22Rv1 (cell line): ENCODE results near the gene MIS12.

Experiments used
- H3K27ac ChIP-seq: fragments of 450-650 bp; 2 replicates; pipeline ENCODE4 v1.5.1; 2017
- CTCF ChIP-seq: fragments of 450-650 bp; IDR thresholded peaks from 2 replicates; pipeline ENCODE4 v1.5.1; 2017; ENCODE audit warnings: mild to moderate bottlenecking
- ZFX ChIP-seq: fragments of 450-650 bp; IDR thresholded peaks from 2 replicates; pipeline ENCODE4 v1.6.1; 2017; ENCODE audit warnings: antibody characterized with exemption, borderline replicate concordance

The MIS12 gene

GRCh38 chr17:5478992-5479391 is 7.4 kb upstream of the MIS12 start:
- no peak overlapping the region for H3K27ac ChIP-seq
- TF ChIP-seq ZFX (no peak), CTCF (no peak)

- TF ChIP-seq ZFX (no peak), CTCF (no peak)
Measured at GRCh38 chr17:5480962-5481361, 5.4 kb upstream of the MIS12 start.

GRCh38 chr17:5481451-5481850 is 4.9 kb upstream of the MIS12 start:
- H3K27ac ChIP-seq: no peak overlapping the region
- no peak for TF ChIP-seq ZFX
- no peak for TF ChIP-seq CTCF

More at GRCh38 chr17:5480962-5481361, 5.4 kb upstream of the MIS12 start:
- no peak overlapping the region for H3K27ac ChIP-seq

DNA sequence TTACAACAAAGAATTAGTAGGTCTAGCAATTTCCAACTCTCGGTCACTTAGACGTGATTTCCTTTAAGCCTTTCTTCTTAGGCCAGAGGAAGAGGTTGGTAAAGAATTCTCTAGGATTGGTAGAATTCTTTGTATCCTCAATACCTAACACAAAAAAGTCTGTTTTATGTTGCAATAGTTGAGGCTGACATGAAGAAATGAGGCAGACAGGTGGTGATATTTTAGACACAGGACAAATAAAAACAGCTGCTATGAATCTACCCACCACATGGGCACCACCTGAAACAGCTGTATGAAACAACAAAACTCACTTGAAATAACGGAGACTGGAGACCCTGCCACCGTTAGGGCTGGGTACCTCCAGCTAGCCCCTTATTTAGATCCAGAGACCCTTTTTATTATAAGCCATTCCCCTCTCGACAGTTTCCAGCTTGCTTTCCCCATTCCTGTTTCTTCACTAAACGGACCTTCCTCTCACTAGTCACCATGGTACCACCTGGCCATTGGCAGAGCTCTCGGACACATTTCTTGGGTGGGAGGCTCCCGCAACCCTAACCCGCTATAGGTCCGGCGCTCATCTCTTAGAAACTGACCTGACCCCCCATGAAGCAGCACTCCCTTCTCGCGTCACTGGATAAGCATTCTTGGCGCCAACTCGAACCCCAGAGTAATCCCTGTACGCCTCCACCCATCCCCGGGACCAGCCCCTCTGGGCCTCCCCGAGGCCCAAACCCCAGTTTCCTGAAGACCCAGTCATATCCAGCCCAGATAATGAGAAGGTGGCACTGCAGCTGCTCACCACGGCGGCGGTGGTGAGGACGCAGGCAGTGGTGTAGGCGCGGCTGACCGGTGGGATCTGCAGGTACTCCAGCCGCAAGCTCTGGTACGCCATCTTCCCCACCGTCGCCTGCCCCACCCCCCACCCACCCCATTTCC is 828 bp upstream of the MIS12 start, which contains the start of gene DERL2:
Gene DERL2, minus strand, starts transcription at position 909 of the 936 bp plus-strand sequence. Its CDS starts 17 bp downstream, at position 892.
- peak within 1 kb of the TSS; percentile 98 for H3K27ac ChIP-seq
- TF ChIP-seq ZFX (no peak), CTCF (no peak)

DNA sequence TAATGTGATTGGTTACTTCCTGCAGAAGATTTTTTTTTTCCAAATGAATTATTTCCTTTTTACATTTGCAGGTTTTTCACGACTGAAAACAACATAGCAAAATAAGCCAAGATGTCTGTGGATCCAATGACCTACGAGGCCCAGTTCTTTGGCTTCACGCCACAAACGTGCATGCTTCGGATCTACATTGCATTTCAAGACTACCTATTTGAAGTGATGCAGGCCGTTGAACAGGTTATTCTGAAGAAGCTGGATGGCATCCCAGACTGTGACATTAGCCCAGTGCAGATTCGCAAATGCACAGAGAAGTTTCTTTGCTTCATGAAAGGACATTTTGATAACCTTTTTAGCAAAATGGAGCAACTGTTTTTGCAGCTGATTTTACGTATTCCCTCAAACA is 2.4 kb downstream of the MIS12 start:
- no peak for TF ChIP-seq CTCF
- TF ChIP-seq ZFX: no peak
- H3K27ac ChIP-seq: no peak overlapping the region

DNA sequence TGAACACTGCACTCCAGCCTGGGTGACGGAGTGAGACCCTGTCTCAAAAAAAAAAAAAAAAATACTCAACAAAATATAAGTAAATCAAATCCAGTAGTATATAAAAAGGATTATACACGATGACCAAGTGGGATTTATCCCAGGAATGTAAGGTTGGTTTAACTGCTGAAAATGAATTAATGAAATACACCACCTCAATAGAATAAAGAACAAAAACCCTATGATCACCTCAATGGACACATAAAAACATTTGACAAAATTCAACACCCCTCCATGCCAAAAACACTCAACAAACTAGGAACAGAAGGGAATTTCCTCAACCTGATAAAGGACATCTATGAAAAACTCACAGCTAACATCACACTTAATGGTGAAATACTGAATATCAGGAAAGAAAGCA is 6.6 kb downstream of the MIS12 start:
- no peak overlapping the region for H3K27ac ChIP-seq
- no peak for TF ChIP-seq ZFX
- TF ChIP-seq CTCF: no peak

GRCh38 chr17:5499476-5500231 is 13.3 kb downstream of the MIS12 start:
- TF ChIP-seq ZFX: no peak
- no peak for TF ChIP-seq CTCF
- no peak overlapping the region for H3K27ac ChIP-seq
